Thymus (tissue), 11 donors: ENCODE data around the gene FBRSL1. TPM values are rescaled to one million over a fixed set of nuclear protein-coding genes. Genes with fewer than 3 reads are reported as not detected.
"Not testable (repeated sequence)": the region's sequence is repeated elsewhere in the genome, so short reads cannot be mapped to it uniquely, and the experiment has no call there.

Experiments
- DNase-seq, 9 donors: peaks; one replicate each; pipeline ENCODE4 v3.0.0-alpha.2; 2013; ENCODE audit warnings: low spot score in 9 of 9, low read depth in 6 of 9, missing footprints in 1 of 9
- H3K27ac ChIP-seq, 2 donors: one replicate each; pipeline ENCODE4 v1.5.1; 2013; ENCODE audit warnings: control low read depth in 1 of 2, low read depth in 1 of 2, low read length in 1 of 2, mild to moderate bottlenecking in 1 of 2, moderate library complexity in 1 of 2
- H3K27me3 ChIP-seq, 2 donors: one replicate each; pipeline ENCODE4 v1.5.1; 2013; ENCODE audit warnings: low read length in 1 of 2; ENCODE audit not compliant: control insufficient read depth in 2 of 2, insufficient read depth in 1 of 2
- H3K36me3 ChIP-seq, 2 donors: one replicate each; pipeline ENCODE4 v1.5.1; 2013; ENCODE audit warnings: low read length in 1 of 2, mild to moderate bottlenecking in 1 of 2, moderate library complexity in 1 of 2; ENCODE audit not compliant: control insufficient read depth in 2 of 2, insufficient read depth in 2 of 2
- H3K4me1 ChIP-seq, 2 donors: one replicate each; pipeline ENCODE4 v1.5.1; 2013; ENCODE audit warnings: low read length in 2 of 2; ENCODE audit not compliant: control insufficient read depth in 2 of 2, insufficient read depth in 2 of 2
- H3K4me3 ChIP-seq, 2 donors: one replicate each; pipeline ENCODE4 v1.5.1; 2013; ENCODE audit warnings: low read length in 2 of 2, control low read depth in 1 of 2, mild to moderate bottlenecking in 1 of 2
- H3K9me3 ChIP-seq, 2 donors: one replicate each; pipeline ENCODE4 v1.5.1; 2013; ENCODE audit warnings: low read length in 1 of 2, mild to moderate bottlenecking in 1 of 2; ENCODE audit not compliant: control insufficient read depth in 2 of 2, insufficient read depth in 1 of 2
- WGBS: extraction: QIAGEN DNeasy Blood & Tissue Kit; methylation state at CpG from one replicate; pipeline ENCODE4 v1.1.7; 2013; 5-methylcytosine and 5-hydroxymethylcytosine counted together
- polyA plus RNA-seq: library from polyadenylated mRNA; stranded (reverse); fragments of 200-250 nt; gene quantifications from one replicate; pipeline ENCODE4 v1.2.3, GENCODE V29; 2013
- total RNA-seq: library from RNA; stranded (reverse); fragments of 120-200 nt; gene quantifications from one replicate; pipeline ENCODE4 v1.2.4, GENCODE V29; 2013
- donor health status: healthy.

The FBRSL1 gene
- total and polyA plus RNA-seq, 2 donors, result 5.9 to 28.7 TPM

DNA sequence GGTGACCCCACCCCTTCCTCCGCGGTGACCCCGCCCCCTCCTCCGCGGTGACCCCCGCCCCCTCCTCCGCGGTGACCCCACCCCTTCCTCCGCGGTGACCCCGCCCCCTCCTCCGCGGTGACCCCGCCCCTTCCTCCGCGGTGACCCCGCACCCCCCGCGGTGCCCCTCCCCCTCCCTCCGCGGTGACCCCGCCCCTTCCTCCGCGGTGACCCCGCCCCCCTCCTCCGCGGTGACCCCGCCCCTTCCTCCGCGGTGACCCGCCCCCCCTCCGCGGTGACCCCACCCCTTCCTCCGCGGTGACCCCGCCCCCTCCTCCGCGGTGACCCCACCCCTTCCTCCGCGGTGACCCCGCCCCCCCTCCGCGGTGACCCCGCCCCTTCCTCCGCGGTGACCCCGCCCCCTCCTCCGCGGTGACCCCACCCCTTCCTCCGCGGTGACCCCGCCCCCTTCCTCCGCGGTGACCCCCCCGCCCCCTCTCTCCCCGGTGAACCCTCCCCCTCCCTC lies 15.1 kb upstream of the FBRSL1 start:
- Histone ChIP-seq H3K4me1 (peaks cover 9 to 48% of the 10 kb centered on the region in 2 donors), H3K9me3 (peaks cover 0 to 12% of the 10 kb centered on the region in 2 donors), H3K27me3 (peaks cover 0 to 18% of the 10 kb centered on the region in 2 donors)
- not testable (repeated sequence) for H3K4me3 ChIP-seq, DNase-seq, H3K36me3 ChIP-seq, H3K27ac ChIP-seq
- WGBS, result no CpG with 5 or more reads among the region's 56 CpGs

DNA sequence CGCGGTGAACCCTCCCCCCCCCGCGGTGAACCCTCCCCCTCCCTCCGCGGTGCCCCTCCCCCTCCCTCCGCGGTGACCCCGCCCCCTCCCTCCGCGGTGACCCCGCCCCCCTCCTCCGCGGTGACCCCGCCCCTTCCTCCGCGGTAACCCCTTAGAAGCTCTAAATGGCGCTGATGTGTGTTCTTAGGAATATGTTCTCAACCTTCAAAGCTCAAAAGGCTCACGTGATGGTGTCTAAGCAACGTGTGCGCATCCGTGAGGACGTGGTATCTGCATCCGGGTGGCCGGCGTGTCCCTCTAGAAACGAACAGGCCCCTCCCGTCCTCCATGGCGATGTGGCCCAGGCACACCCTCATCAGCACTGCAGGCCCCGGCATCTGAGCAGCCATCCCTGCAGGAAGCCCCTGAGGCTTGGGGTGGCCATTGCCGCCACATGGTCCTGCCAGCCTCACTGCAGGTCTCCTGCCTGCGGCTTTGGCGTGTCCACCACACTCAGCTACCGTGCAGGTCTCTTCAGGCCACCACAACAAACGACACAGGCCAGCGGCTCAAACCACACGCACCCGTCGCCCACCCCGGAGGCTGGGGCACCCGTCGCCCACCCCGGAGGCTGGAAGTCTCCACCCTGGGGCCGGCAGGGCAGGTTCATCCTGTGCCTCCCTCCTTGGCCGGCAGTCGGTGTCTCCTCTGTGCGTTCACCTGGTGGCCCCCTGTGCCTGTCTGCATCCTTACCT lies 14.5 kb upstream of the FBRSL1 start:
- Histone ChIP-seq H3K27me3 (peaks cover 0 to 21% of the 10 kb centered on the region in 2 donors), H3K27ac (no peak overlapping the region), H3K36me3 (no peaks in the 10 kb centered on the region), H3K9me3 (peaks cover 0 to 12% of the 10 kb centered on the region in 2 donors), H3K4me1 (peaks cover 9 to 51% of the 10 kb centered on the region in 2 donors), H3K4me3 (no peak overlapping the region)
- 74% methylated on average over 38 of the region's 47 CpGs for WGBS
- peak in 1 of 9 donors; percentile 49 for DNase-seq

DNA sequence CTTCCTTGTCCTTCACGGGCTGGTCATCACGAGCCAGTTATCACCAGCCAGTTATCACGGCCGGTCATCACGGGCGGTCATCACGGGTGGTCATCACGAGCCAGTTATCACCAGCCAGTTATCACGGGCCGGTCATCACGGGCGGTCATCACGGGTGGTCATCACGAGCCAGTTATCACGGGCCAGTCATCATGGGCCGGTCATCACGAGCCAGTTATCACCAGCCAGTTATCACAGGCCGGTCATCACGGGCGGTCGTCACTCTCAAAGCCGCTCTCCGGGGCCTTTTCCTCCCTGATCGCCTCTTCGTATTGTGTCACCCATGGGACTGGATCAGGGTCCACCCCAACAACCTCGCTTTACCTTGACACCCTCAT lies 13.9 kb upstream of the FBRSL1 start:
- DNase-seq, result no peak
- H3K27me3 ChIP-seq, result peaks cover 0 to 19% of the 10 kb centered on the region in 2 donors
- WGBS, result 93% methylated on average over 26 of the region's 26 CpGs
- H3K4me1 ChIP-seq, result peaks cover 9 to 55% of the 10 kb centered on the region in 2 donors
- no peak overlapping the region for H3K27ac ChIP-seq
- H3K9me3 ChIP-seq, result peaks cover 0 to 12% of the 10 kb centered on the region in 2 donors
- H3K4me3 ChIP-seq, result no peak overlapping the region
- H3K36me3 ChIP-seq, result no peaks in the 10 kb centered on the region

DNA sequence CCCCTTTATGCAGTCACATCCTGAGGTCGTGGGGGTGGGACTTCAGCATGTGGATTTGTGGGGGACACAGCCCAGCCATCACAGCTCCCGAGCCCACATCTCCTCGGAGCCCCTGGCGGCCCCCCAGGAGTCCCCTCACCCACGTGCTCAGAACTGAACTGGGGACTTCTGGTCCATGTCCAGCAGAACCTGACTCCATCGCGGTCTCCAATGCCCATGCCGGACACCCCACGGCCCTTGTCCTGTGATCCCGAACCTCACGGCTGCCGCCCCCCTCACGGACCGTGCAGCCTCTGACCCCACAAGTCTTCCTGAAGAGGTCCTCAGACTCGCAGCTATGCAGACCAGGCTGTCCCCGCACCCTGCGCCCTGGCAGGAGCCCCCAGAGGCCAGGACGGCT lies 13.5 kb upstream of the FBRSL1 start:
- DNase-seq, result no peak
- Histone ChIP-seq H3K4me1 (peaks cover 9 to 55% of the 10 kb centered on the region in 2 donors), H3K36me3 (no peaks in the 10 kb centered on the region), H3K4me3 (no peak overlapping the region), H3K9me3 (peaks cover 0 to 12% of the 10 kb centered on the region in 2 donors), H3K27me3 (peaks cover 0 to 18% of the 10 kb centered on the region in 2 donors), H3K27ac (no peak overlapping the region)
- 78% methylated on average over 18 of the region's 18 CpGs for WGBS

DNA sequence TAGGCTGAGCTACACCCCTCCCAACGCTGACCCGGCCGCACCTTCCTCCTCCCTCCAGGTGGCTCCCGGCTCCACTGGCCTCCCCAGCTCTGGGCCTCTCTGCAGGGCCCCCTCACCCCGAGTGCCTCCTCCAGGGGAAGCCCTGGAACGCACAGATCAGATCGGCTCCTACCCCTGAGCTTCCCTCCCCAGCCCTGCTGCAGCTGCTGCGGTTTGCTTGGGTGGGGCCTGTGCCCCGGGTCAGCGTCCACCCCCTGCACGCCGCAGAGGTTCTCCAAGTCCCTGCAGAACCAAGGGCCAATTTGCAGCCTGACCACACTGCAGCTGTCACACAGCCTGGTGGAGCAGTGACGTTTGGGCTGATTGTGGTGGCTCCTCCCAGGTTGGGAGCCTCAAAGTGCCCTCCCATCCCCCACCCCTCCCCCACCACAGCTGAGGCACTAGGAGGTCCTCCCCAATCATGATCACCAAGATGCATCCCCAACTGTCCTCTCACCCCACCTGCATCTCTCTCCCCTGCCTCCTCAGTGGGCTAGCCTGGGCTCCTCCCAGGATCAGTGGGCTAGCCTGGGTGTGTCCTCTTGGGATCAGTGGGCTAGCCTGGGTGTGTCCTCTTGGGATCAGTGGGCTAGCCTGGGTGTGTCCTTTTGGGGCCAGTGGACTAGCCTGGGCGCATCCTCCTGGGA lies 12.8 kb upstream of the FBRSL1 start:
- H3K27ac ChIP-seq, result peak overlapping the region in 1 of 2 donors; percentile 8
- H3K4me1 ChIP-seq, result peaks cover 9 to 61% of the 10 kb centered on the region in 2 donors
- peak in 2 of 9 donors; percentile 41 to 55 for DNase-seq
- WGBS, result 26% methylated on average over 14 of the region's 14 CpGs
- peaks cover 0 to 11% of the 10 kb centered on the region in 2 donors for H3K9me3 ChIP-seq
- no peak overlapping the region for H3K4me3 ChIP-seq
- peaks cover 0 to 12% of the 10 kb centered on the region in 2 donors for H3K27me3 ChIP-seq
- H3K36me3 ChIP-seq, result no peaks in the 10 kb centered on the region

DNA sequence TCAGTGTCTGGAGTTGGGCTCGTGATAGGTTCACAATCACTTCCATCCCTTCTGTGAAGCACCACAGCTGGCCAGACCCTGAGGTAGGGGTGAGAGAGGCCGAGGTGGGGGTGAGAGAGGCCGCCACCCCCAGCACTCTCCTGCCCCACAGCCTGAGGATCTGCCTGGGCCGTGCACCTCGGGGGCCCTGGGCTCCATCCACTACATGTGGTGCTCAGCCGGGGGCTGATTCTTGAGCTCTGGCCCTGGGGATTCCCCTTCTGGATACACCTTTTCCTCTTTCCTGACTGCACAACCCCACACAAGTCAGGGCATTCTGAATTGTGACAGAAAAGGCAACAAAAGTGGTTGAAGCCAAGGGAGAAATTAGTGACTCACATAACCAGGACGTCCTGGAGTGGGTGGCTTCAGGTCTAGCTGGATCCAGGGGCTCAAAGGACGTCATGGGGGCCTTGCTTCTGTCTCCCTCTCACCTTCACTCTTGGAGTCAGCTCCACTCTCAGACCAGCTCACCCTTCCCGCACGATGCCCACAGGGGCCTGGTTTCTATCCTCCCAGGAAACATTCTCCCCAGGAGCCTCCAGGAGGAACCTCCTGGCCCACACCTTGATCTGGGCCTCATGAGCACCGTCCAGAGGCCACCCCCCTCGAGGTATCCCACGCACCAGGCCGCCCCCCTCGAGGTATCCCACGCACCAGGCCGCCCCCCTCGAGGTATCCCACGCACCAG lies 12.1 kb upstream of the FBRSL1 start:
- no peaks in the 10 kb centered on the region for H3K36me3 ChIP-seq
- DNase-seq, result no peak

DNA sequence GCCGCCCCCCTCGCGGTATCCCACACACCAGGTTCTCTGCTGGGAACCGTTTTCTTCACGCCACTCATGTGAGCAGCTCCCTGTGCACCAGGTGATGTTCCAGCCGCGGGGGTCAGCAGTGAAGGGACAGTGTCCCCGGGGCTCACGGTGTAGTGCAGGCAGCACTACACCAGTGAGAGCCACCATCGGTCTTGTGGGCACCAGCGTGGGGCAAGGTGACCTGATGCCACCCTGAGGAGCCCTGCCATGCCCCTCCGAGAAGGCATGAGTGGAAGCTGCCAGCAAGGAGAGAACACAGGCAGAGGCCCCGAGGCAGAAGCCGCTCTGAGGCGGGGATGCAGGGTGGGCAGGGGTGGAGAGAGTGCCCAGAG lies 11.5 kb upstream of the FBRSL1 start:
- H3K36me3 ChIP-seq, result no peaks in the 10 kb centered on the region
- peaks cover 0 to 10% of the 10 kb centered on the region in 2 donors for H3K9me3 ChIP-seq
- H3K27me3 ChIP-seq, result peaks cover 0 to 9% of the 10 kb centered on the region in 2 donors
- H3K27ac ChIP-seq, result no peak overlapping the region
- 95% methylated on average over 15 of the region's 15 CpGs for WGBS
- peaks cover 9 to 61% of the 10 kb centered on the region in 2 donors for H3K4me1 ChIP-seq
- no peak for DNase-seq
- H3K4me3 ChIP-seq, result no peak overlapping the region

More for the DNA sequence above, 12.1 kb upstream of the FBRSL1 start:
- Histone ChIP-seq H3K27ac (no peak overlapping the region), H3K4me1 (peaks cover 9 to 61% of the 10 kb centered on the region in 2 donors), H3K27me3 (peaks cover 0 to 9% of the 10 kb centered on the region in 2 donors), H3K9me3 (peaks cover 0 to 10% of the 10 kb centered on the region in 2 donors), H3K4me3 (no peak overlapping the region)
- 85% methylated on average over 19 of the region's 19 CpGs for WGBS

DNA sequence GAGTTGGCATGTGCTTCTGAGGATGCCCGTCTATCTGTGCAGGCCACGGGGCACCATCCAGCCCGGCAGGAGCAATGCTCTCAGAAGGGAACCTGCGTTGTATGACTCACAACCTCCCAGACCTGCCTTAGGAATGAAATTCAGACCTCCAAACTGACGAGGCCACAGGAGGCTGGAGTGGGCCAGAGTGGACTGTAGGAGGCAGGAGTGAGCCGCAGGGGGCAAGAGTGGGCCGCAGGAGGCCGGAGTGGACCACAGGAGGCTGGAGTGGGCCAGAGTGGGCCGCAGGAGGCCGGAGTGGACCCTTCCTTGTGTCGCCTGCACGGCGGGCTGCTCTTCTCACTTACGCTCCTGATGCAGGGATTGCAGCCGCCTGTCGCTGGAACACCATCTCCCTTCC lies 11.1 kb upstream of the FBRSL1 start:
- 57% methylated on average over 16 of the region's 16 CpGs for WGBS

More for the DNA sequence above, 11.1 kb upstream of the FBRSL1 start:
- no peaks in the 10 kb centered on the region for H3K36me3 ChIP-seq
- H3K9me3 ChIP-seq, result peaks cover 0 to 10% of the 10 kb centered on the region in 2 donors
- H3K4me3 ChIP-seq, result no peak overlapping the region
- H3K4me1 ChIP-seq, result peaks cover 9 to 61% of the 10 kb centered on the region in 2 donors
- no peak overlapping the region for H3K27ac ChIP-seq
- peaks cover 0 to 9% of the 10 kb centered on the region in 2 donors for H3K27me3 ChIP-seq
- DNase-seq, result no peak
